Body of pancreas (tissue), 4 donors: ENCODE results near the gene ZEB1. TPM values are rescaled to one million over a fixed set of nuclear protein-coding genes. Genes with fewer than 3 reads are reported as not detected.

Experiments used
- ATAC-seq: fragments of 150-250 bp; one replicate; pipeline ENCODE4 v1.9.1; 2016
- DNase-seq, 4 donors: peaks; one replicate each; pipeline ENCODE4 v3.0.0-alpha.2; 2019
- H3K27ac ChIP-seq, 4 donors: fragments of 200-600 bp; sonication (generic); 1 replicate in 3 of 4; 2 replicates in 1 of 4; pipeline versions ENCODE4 v1.5.1 to v1.6.1; 2016 to 2019; ENCODE audit warnings: mild to moderate bottlenecking in 1 of 4, mixed read lengths in 1 of 4, moderate library complexity in 1 of 4
- H3K27me3 ChIP-seq, 2 donors: fragments of 200-600 bp; sonication (generic); one replicate each; pipeline ENCODE4 v1.6.0; 2016; ENCODE audit warnings: mild to moderate bottlenecking in 1 of 2
- H3K36me3 ChIP-seq, 2 donors: fragments of 200-600 bp; sonication (generic); replicated peaks in 1 of 2; 2 replicates each; pipeline ENCODE4 v1.5.1; 2016; ENCODE audit warnings: low read depth in 2 of 2; ENCODE audit not compliant: insufficient read depth in 1 of 2
- H3K4me1 ChIP-seq: fragments of 200-600 bp; sonication (generic); one replicate; pipeline ENCODE4 v1.6.0; 2016
- H3K4me3 ChIP-seq, 2 donors: fragments of 200-600 bp; sonication (generic); 1 replicate in 1 of 2; 2 replicates in 1 of 2; pipeline ENCODE4 v1.5.1; 2016 to 2019
- H3K9me3 ChIP-seq, 3 donors: fragments of 200-600 bp; sonication (generic); 1 replicate in 2 of 3; 2 replicates in 1 of 3; pipeline ENCODE4 v1.5.1; 2016
- CTCF ChIP-seq, 7 experiments: fragments of 450-650 bp in 4 of 7; fragments of 200-600 bp in 3 of 7; sonication (generic) in 3 of 7; IDR thresholded peaks; one replicate each; pipeline ENCODE4 v1.5.1; 2016 to 2019; ENCODE audit warnings: antibody characterized with exemption in 7 of 7
- POLR2A ChIP-seq, 3 donors: fragments of 450-650 bp; IDR thresholded peaks; one replicate each; pipeline ENCODE4 v1.6.1; 2016; ENCODE audit warnings: antibody characterized with exemption in 3 of 3, mild to moderate bottlenecking in 2 of 3
- WGBS, 2 donors: methylation state at CpG; one replicate each; pipeline ENCODE4 v1.1.5; 2017; 5-methylcytosine and 5-hydroxymethylcytosine counted together
- intact Hi-C: fragments of 100-400 bp; cut with DNase I; formaldehyde crosslinking; loops from one replicate; pipeline ENCODE4 v1.15.1; 2023
- total RNA-seq, 2 donors: library from RNA; depleted of rRNA; stranded (reverse); fragments of >200 nt; gene quantifications; one replicate each; pipeline ENCODE4 v1.1.0, GENCODE V29; 2016

ZEB1 gene
- total RNA-seq, 2 donors from 2014 or later: 9.9 to 21.0 TPM

- Histone ChIP-seq H3K4me3 (no peak overlapping the region), H3K27me3 (no peaks in the 10 kb centered on the region), H3K27ac (no peak overlapping the region), H3K36me3 (peaks cover 0 to 5% of the 10 kb centered on the region in 2 donors), H3K4me1 (no peaks in the 10 kb centered on the region), H3K9me3 (no peaks in the 10 kb centered on the region)
- no peak for ATAC-seq
- no peak for DNase-seq
- intact Hi-C loops: no loop called here
- TF ChIP-seq POLR2A (IDR thresholded peaks at IDR 0.05): no peak
- TF ChIP-seq CTCF (IDR thresholded peaks at IDR 0.05): no peak
Observed at GRCh38 chr10:31515819-31516402, 196.9 kb downstream of the ZEB1 start.

GRCh38 chr10:31520986-31521831, 202.2 kb downstream of the ZEB1 start:
- intact Hi-C loops: no loop called here
- WGBS, 2 donors: 82 to 85% methylated on average over 4 of the region's 4 CpGs
- H3K4me1 ChIP-seq: no peaks in the 10 kb centered on the region
- DNase-seq (no peak), ATAC-seq (no peak)
- no peaks in the 10 kb centered on the region for H3K36me3 ChIP-seq
- H3K27me3 ChIP-seq: no peaks in the 10 kb centered on the region
- no peak for TF ChIP-seq POLR2A (IDR thresholded peaks at IDR 0.05)
- no peak for TF ChIP-seq CTCF (IDR thresholded peaks at IDR 0.05)
- H3K4me3 ChIP-seq: no peak overlapping the region
- no peak overlapping the region for H3K27ac ChIP-seq
- no peaks in the 10 kb centered on the region for H3K9me3 ChIP-seq

GRCh38 chr10:31522820-31523219, 203.8 kb downstream of the ZEB1 start:
- no peaks in the 10 kb centered on the region for H3K4me1 ChIP-seq
- no peak overlapping the region for H3K27ac ChIP-seq
- ATAC-seq: no peak
- no peak for TF ChIP-seq POLR2A (IDR thresholded peaks at IDR 0.05)
- TF ChIP-seq CTCF (IDR thresholded peaks at IDR 0.05): no peak
- no peaks in the 10 kb centered on the region for H3K27me3 ChIP-seq
- no peaks in the 10 kb centered on the region for H3K36me3 ChIP-seq
- no peak overlapping the region for H3K4me3 ChIP-seq
- H3K9me3 ChIP-seq: no peaks in the 10 kb centered on the region
- intact Hi-C loops: no loop called here
- WGBS, 2 donors: 83 to 84% methylated on average over 4 of the region's 4 CpGs
- DNase-seq: no peak

GRCh38 chr10:31524460-31524859, 205.4 kb downstream of the ZEB1 start:
- DNase-seq (no peak), ATAC-seq (no peak)
- Histone ChIP-seq H3K27ac (no peak overlapping the region), H3K27me3 (no peaks in the 10 kb centered on the region), H3K9me3 (no peaks in the 10 kb centered on the region), H3K4me3 (no peak overlapping the region), H3K4me1 (no peaks in the 10 kb centered on the region), H3K36me3 (no peaks in the 10 kb centered on the region)
- intact Hi-C loops: no loop called here
- 96 to 97% methylated on average over 4 of the region's 4 CpGs for whole genome bisulfite sequencing, 2 donors
- TF ChIP-seq CTCF (IDR thresholded peaks at IDR 0.05): no peak
- TF ChIP-seq POLR2A (IDR thresholded peaks at IDR 0.05): no peak
